Panc1 (cell line): ENCODE results near the gene PCNX1.

Source experiments
- CTCF ChIP-seq: fragments of 450-650 bp; IDR thresholded peaks from 2 replicates; pipeline ENCODE4 v1.5.1; 2017; ENCODE audit warnings: mild to moderate bottlenecking
- POLR2AphosphoS5 ChIP-seq: IDR thresholded peaks from 2 replicates; pipeline ENCODE4 v1.6.1; 2012; ENCODE audit warnings: mild to moderate bottlenecking, low read depth, low read length, moderate library complexity

GRCh38 chr14:70902184-70902583 is 5.1 kb upstream of the PCNX1 start:
- TF ChIP-seq CTCF (no peak), POLR2AphosphoS5 (no peak)
